Tibial nerve (tissue), 4 donors: ENCODE data around the gene CLIC6.

ENCODE experiments used
- EP300 ChIP-seq, 2 donors: sonication (generic); formaldehyde crosslinking; IDR thresholded peaks; one replicate each; pipeline ENCODE4 v1.6.1; 2017; ENCODE audit warnings: antibody characterized with exemption in 2 of 2, mild to moderate bottlenecking in 1 of 2
- TF ChIP-seq, protein P1 (sequence below), 5 experiments: fragments of 200-600 bp in 3 of 5; fragments of 450-650 bp in 2 of 5; sonication (generic) in 3 of 5; IDR thresholded peaks; one replicate each; pipeline ENCODE4 v1.5.1; 2016 to 2019; ENCODE audit warnings: antibody characterized with exemption in 5 of 5, mild to moderate bottlenecking in 3 of 5, moderate library complexity in 2 of 5

DNA sequence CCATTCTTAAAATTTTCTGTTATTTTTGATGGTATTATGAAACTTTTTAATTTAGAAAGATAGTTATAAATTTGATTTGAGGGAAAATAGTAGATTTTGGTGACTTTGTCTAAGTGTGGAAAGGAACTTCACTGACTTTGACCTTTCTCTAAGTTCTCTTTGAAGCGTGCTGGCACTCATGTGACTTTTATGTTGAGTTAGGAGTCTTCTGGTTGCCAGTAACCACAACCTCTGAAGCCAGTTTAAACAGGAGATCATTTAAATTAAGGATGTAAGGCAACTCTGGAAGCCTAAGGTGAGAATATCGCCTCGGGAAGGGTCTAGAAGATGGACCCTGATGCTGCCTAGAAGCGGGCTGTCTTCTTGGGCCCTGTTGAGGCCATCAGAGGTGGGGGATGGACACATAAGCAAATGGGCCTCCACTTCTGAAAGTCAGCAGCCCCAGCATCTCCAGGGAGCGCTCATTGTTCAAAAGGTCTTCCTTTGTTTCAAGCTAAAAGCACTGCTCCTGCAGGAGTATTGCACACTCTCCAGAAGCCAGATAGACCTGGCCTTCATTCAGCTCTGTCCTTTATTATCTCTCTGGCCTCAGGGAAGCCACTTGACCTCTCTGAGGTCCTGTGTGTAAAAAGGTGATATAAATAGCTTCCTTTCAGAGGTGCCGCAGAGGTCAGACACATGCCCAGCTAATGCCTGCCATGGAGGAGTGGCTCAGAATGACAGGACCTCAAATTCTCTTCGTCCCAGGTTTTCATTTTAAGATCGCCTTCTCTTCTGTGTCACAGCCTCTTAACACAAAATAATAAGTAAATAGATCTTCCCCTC lies 48.7 kb upstream of the CLIC6 start:
- TF ChIP-seq, protein P1, sequence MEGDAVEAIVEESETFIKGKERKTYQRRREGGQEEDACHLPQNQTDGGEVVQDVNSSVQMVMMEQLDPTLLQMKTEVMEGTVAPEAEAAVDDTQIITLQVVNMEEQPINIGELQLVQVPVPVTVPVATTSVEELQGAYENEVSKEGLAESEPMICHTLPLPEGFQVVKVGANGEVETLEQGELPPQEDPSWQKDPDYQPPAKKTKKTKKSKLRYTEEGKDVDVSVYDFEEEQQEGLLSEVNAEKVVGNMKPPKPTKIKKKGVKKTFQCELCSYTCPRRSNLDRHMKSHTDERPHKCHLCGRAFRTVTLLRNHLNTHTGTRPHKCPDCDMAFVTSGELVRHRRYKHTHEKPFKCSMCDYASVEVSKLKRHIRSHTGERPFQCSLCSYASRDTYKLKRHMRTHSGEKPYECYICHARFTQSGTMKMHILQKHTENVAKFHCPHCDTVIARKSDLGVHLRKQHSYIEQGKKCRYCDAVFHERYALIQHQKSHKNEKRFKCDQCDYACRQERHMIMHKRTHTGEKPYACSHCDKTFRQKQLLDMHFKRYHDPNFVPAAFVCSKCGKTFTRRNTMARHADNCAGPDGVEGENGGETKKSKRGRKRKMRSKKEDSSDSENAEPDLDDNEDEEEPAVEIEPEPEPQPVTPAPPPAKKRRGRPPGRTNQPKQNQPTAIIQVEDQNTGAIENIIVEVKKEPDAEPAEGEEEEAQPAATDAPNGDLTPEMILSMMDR (IDR thresholded peaks at IDR 0.05) = no peak
- no peak for TF ChIP-seq EP300 (IDR thresholded peaks at IDR 0.05)
